Neural cell (in vitro differentiated cells): Measurements from ENCODE around the gene NRCAM. TPM values are rescaled to one million over a fixed set of nuclear protein-coding genes. Genes with fewer than 3 reads are reported as not detected.

ENCODE experiments used
- H2AFZ ChIP-seq: fragments of 200-600, 300-800 bp; sonication (generic), shearing (Covaris generic); 2 replicates; pipeline ENCODE4 v1.6.0; 2014; ENCODE audit warnings: low read depth, mild to moderate bottlenecking, antibody characterized with exemption, low read length, moderate library complexity
- H3F3A ChIP-seq: fragments of 200-600 bp; shearing (Covaris generic); 2 replicates; pipeline ENCODE4 v1.6.1; 2016; ENCODE audit warnings: mild to moderate bottlenecking, moderate library complexity, mixed read lengths, antibody characterized with exemption, low read length; ENCODE audit not compliant: insufficient read depth, poor library complexity, severe bottlenecking
- H3K27ac ChIP-seq: fragments of 200-600, 300-800 bp; sonication (generic), shearing (Covaris generic); 2 replicates; pipeline ENCODE4 v1.5.1; 2014; ENCODE audit warnings: mild to moderate bottlenecking, low read length, moderate library complexity
- H3K27me3 ChIP-seq: fragments of 300-800, 200-600 bp; sonication (generic), shearing (Covaris generic); 2 replicates; pipeline ENCODE4 v1.6.0; 2014; ENCODE audit warnings: mild to moderate bottlenecking, low read depth, low read length, moderate library complexity; ENCODE audit not compliant: insufficient read depth
- H3K36me3 ChIP-seq: fragments of 300-800, 200-600 bp; sonication (generic), shearing (Covaris generic); 2 replicates; pipeline ENCODE4 v1.5.1; 2014; ENCODE audit warnings: mild to moderate bottlenecking, antibody characterized with exemption, low read length, moderate library complexity; ENCODE audit not compliant: insufficient read depth
- H3K4me2 ChIP-seq: fragments of 300-800, 200-600 bp; sonication (generic), shearing (Covaris generic); 2 replicates; pipeline ENCODE4 v1.6.0; 2014; ENCODE audit warnings: mild to moderate bottlenecking, low read length
- H3K4me3 ChIP-seq: fragments of 300-800, 200-600 bp; sonication (generic), shearing (Covaris generic); 2 replicates; pipeline ENCODE4 v1.5.1; 2014; ENCODE audit warnings: mild to moderate bottlenecking, low read length, moderate library complexity
- H3K79me2 ChIP-seq: fragments of 200-600 bp; shearing (Covaris generic); replicated peaks from 2 replicates; pipeline ENCODE4 v1.6.0; 2014; ENCODE audit warnings: mild to moderate bottlenecking, low read length, moderate library complexity; ENCODE audit not compliant: insufficient read depth
- H3K9ac ChIP-seq: fragments of 300-800, 200-600 bp; sonication (generic), shearing (Covaris generic); 2 replicates; pipeline ENCODE4 v1.6.1; 2016; ENCODE audit warnings: mild to moderate bottlenecking, low read length, mixed read lengths
- H3K9me2 ChIP-seq: fragments of 200-600 bp; shearing (Covaris generic); 2 replicates; pipeline ENCODE4 v1.6.1; 2016; ENCODE audit warnings: mild to moderate bottlenecking, low read length, mixed read lengths; ENCODE audit not compliant: insufficient read depth
- H3K9me3 ChIP-seq: fragments of 200-600, 300-800 bp; sonication (generic), shearing (Covaris generic); 2 replicates; pipeline ENCODE4 v1.6.1; 2016; ENCODE audit warnings: mild to moderate bottlenecking, mixed run types, low read length, moderate library complexity, mixed read lengths
- H4K20me1 ChIP-seq: fragments of 200-600 bp; shearing (Covaris generic); 2 replicates; pipeline ENCODE4 v1.6.1; 2016; ENCODE audit warnings: mild to moderate bottlenecking, mixed run types; ENCODE audit not compliant: insufficient read depth
- CTCF ChIP-seq: fragments of 450-650 bp; IDR thresholded peaks from 2 replicates; pipeline ENCODE4 v1.5.1; 2014; ENCODE audit warnings: antibody characterized with exemption, mild to moderate bottlenecking, moderate library complexity; ENCODE audit not compliant: poor library complexity, severe bottlenecking
- EP300 ChIP-seq: fragments of 450-650 bp; conservative IDR thresholded peaks from 2 replicates; pipeline ENCODE4 v1.6.1; 2014; ENCODE audit warnings: antibody characterized with exemption, mild to moderate bottlenecking, moderate library complexity; ENCODE audit not compliant: poor library complexity, severe bottlenecking
- EZH2 ChIP-seq: fragments of 200-600, 300-800 bp; shearing (Covaris generic), sonication (generic); IDR thresholded peaks from 2 replicates; pipeline ENCODE4 v1.6.1; 2014; ENCODE audit warnings: antibody characterized with exemption, low read length, borderline replicate concordance, mild to moderate bottlenecking; ENCODE audit not compliant: insufficient read depth, poor library complexity, severe bottlenecking
- MXI1 ChIP-seq: fragments of 450-650 bp; conservative IDR thresholded peaks from 2 replicates; pipeline ENCODE4 v1.6.1; 2014; ENCODE audit warnings: antibody characterized with exemption, mild to moderate bottlenecking; ENCODE audit not compliant: poor library complexity, severe bottlenecking
- POLR2AphosphoS5 ChIP-seq: IDR thresholded peaks from 2 replicates; pipeline ENCODE4 v1.6.1; 2012
- RAD21 ChIP-seq: fragments of 450-650 bp; conservative IDR thresholded peaks from 2 replicates; pipeline ENCODE4 v1.6.1; 2014; ENCODE audit warnings: antibody characterized with exemption, mild to moderate bottlenecking, moderate library complexity
- REST ChIP-seq: IDR thresholded peaks from 2 replicates; pipeline ENCODE4 v1.6.1; 2012; ENCODE audit warnings: borderline replicate concordance
- SMC3 ChIP-seq: fragments of 450-650 bp; conservative IDR thresholded peaks from 2 replicates; pipeline ENCODE4 v1.6.1; 2014; ENCODE audit warnings: antibody characterized with exemption, mild to moderate bottlenecking, moderate library complexity; ENCODE audit not compliant: poor library complexity
- TAF1 ChIP-seq: IDR thresholded peaks from 2 replicates; pipeline ENCODE4 v1.6.1; 2012; ENCODE audit warnings: low read depth
- polyA plus RNA-seq: library from polyadenylated mRNA; depleted of rRNA; stranded (reverse); fragments of >200 nt; gene quantifications from 2 replicates; pipeline ENCODE4 v1.2.3, GENCODE V29; 2014

The NRCAM gene
- polyA plus RNA-seq, 1 donor from 2014 or later, result 90.9 TPM

GRCh38 chr7:108211382-108212201 lies 244.6 kb downstream of the NRCAM start:
- no peak for TF ChIP-seq TAF1
- no peak for TF ChIP-seq EP300
- TF ChIP-seq EZH2, result no peak
- no peak for TF ChIP-seq POLR2AphosphoS5
- no peak for TF ChIP-seq SMC3
- TF ChIP-seq MXI1, result no peak
- TF ChIP-seq RAD21, result no peak
- TF ChIP-seq REST, result no peak
- TF ChIP-seq CTCF, result no peak
- no peak overlapping the region for H3K4me2 ChIP-seq

GRCh38 chr7:108210796-108211195 lies 245.4 kb downstream of the NRCAM start:
- H3K9me3 ChIP-seq, result peaks cover 4% of the 10 kb centered on the region
- no peak overlapping the region for H3K9ac ChIP-seq
- no peaks in the 10 kb centered on the region for H3K36me3 ChIP-seq
- no peaks in the 10 kb centered on the region for H3K9me2 ChIP-seq
- no peak overlapping the region for H2AFZ ChIP-seq
- no peaks in the 10 kb centered on the region for H4K20me1 ChIP-seq
- no peak overlapping the region for H3K4me2 ChIP-seq
- H3K79me2 ChIP-seq, result no peaks in the 10 kb centered on the region
- H3K27ac ChIP-seq, result no peak overlapping the region
- no peaks in the 10 kb centered on the region for H3F3A ChIP-seq
- TF ChIP-seq POLR2AphosphoS5 (no peak), EP300 (no peak), REST (no peak), RAD21 (no peak), TAF1 (no peak), SMC3 (no peak)
- no peak overlapping the region for H3K4me3 ChIP-seq
- H3K27me3 ChIP-seq, result no peaks in the 10 kb centered on the region

More at GRCh38 chr7:108211382-108212201, 244.6 kb downstream of the NRCAM start:
- H3K9me3 ChIP-seq, result peaks cover 4% of the 10 kb centered on the region
- no peaks in the 10 kb centered on the region for H3K9me2 ChIP-seq
- H2AFZ ChIP-seq, result no peak overlapping the region
- no peak overlapping the region for H3K27ac ChIP-seq
- no peak overlapping the region for H3K9ac ChIP-seq
- H3K4me3 ChIP-seq, result no peak overlapping the region
- no peaks in the 10 kb centered on the region for H3K36me3 ChIP-seq
- no peaks in the 10 kb centered on the region for H3F3A ChIP-seq
- no peaks in the 10 kb centered on the region for H3K79me2 ChIP-seq
- H4K20me1 ChIP-seq, result no peaks in the 10 kb centered on the region
- H3K27me3 ChIP-seq, result no peaks in the 10 kb centered on the region
